AG04450 (cell line): Measurements from ENCODE around the gene TTC28. TPM values are rescaled to one million over a fixed set of nuclear protein-coding genes. Genes with fewer than 3 reads are reported as not detected.
"Not testable (repeated sequence)": the region's sequence is repeated elsewhere in the genome, so short reads cannot be mapped to it uniquely, and the experiment has no call there.

ENCODE experiments used
- CTCF ChIA-PET: fragments of 300-600, 350-600 bp; formaldehyde crosslinking; extraction: SDS; loops from one replicate; lab custom pipeline; 2022; ENCODE audit warnings: antibody characterized with exemption, inconsistent platforms; lab: Charles Lee
- POLR2A ChIA-PET: fragments of 350-600 bp; formaldehyde crosslinking; extraction: SDS; loops from one replicate; lab custom pipeline; 2021; ENCODE audit warnings: antibody characterized with exemption, inconsistent platforms; lab: Yijun Ruan, JAX
- DNase-seq: peaks from one replicate; pipeline ENCODE4 v3.0.0-alpha.2; 2011; ENCODE audit warnings: low read depth, low spot score
- H3K27ac ChIP-seq: one replicate; pipeline ENCODE4 v1.5.1; 2012; ENCODE audit warnings: low read depth, low read length, control low read depth
- H3K27me3 ChIP-seq: one replicate; pipeline ENCODE4 v1.6.0; 2012; ENCODE audit warnings: low read length; ENCODE audit not compliant: control insufficient read depth, insufficient read depth
- H3K4me3 ChIP-seq: 2 replicates; pipeline ENCODE4 v1.5.1; 2011; ENCODE audit warnings: mild to moderate bottlenecking, low read depth, low read length, control low read depth
- H3K9me3 ChIP-seq: 2 replicates; pipeline ENCODE4 v1.5.1; 2012; ENCODE audit warnings: low read length; ENCODE audit not compliant: control insufficient read depth, insufficient read depth
- CTCF ChIP-seq: IDR thresholded peaks from 2 replicates; pipeline ENCODE4 v1.5.1; 2011; ENCODE audit warnings: low read depth, low read length, control low read depth, inconsistent platforms
- polyA plus RNA-seq: library from polyadenylated mRNA; depleted of rRNA; stranded (reverse); fragments of >200 nt; gene quantifications from 2 replicates; pipeline ENCODE4 v1.2.3, GENCODE V29; 2011

TTC28 gene
- polyA plus RNA-seq, 1 experiment: 11.2 TPM

- H3K4me3 ChIP-seq: no peak overlapping the region
- no peak for DNase-seq
- H3K9me3 ChIP-seq: no peaks in the 10 kb centered on the region
- no peak overlapping the region for H3K27ac ChIP-seq
- H3K27me3 ChIP-seq: no peaks in the 10 kb centered on the region
- ChIA-PET CTCF (interaction anchor here (0.9 kb wide), 1 partner anchor 54 kb away, joined by 3 read pairs; no protein-coding TSS in a partner anchor), POLR2A (no interaction called here)
- no peak for TF ChIP-seq CTCF
These were observed 98.6 kb downstream of the TTC28 start for GRCh38 chr22:28581016-28581415.

- POLR2A ChIA-PET: no interaction called here
- Histone ChIP-seq H3K4me3 (no peak overlapping the region), H3K9me3 (no peaks in the 10 kb centered on the region), H3K27ac (no peak overlapping the region), H3K27me3 (no peaks in the 10 kb centered on the region)
- DNase-seq: no peak
- CTCF ChIA-PET: interaction anchor here (0.6 kb wide), 1 partner anchor 29 kb away, joined by 3 read pairs; no protein-coding TSS in a partner anchor
- TF ChIP-seq CTCF: no peak
These were observed 103.5 kb downstream of the TTC28 start for GRCh38 chr22:28576162-28576561.

GRCh38 chr22:28574159-28574788 lies 105.4 kb downstream of the TTC28 start:
- no peak for TF ChIP-seq CTCF
- POLR2A ChIA-PET: no interaction called here
- Histone ChIP-seq H3K9me3 (no peaks in the 10 kb centered on the region), H3K27ac (no peak overlapping the region), H3K4me3 (no peak overlapping the region), H3K27me3 (no peaks in the 10 kb centered on the region)
- CTCF ChIA-PET: interaction anchor here (1.1 to 1.3 kb wide), 2 partner anchors 8 to 555 kb away, joined by 3 read pairs; no protein-coding TSS in a partner anchor
- no peak for DNase-seq

- Histone ChIP-seq H3K27ac (no peak overlapping the region), H3K27me3 (no peaks in the 10 kb centered on the region), H3K9me3 (no peaks in the 10 kb centered on the region), H3K4me3 (no peak overlapping the region)
- TF ChIP-seq CTCF: no peak
- no peak for DNase-seq
- ChIA-PET CTCF (interaction anchor here (1.5 kb wide), 1 partner anchor 551 kb away, joined by 3 read pairs; no protein-coding TSS in a partner anchor), POLR2A (no interaction called here)
These were observed 108.8 kb downstream of the TTC28 start for GRCh38 chr22:28570696-28571373.

GRCh38 chr22:28568974-28569373 lies 110.7 kb downstream of the TTC28 start:
- POLR2A ChIA-PET, H3K9me3 ChIP-seq, CTCF ChIA-PET, DNase-seq, H3K4me3 ChIP-seq, H3K27me3 ChIP-seq, H3K27ac ChIP-seq: not testable (repeated sequence)
